ENCODE results near the gene TAOK1. TPM values are rescaled to one million over a fixed set of nuclear protein-coding genes. Genes with fewer than 3 reads are reported as not detected.

The TAOK1 gene
- total and polyA plus RNA-seq, 2 of the 13 experiments (the other 11 are each of a cell fraction or from before 2014, with no cell fraction given), result 14.1 to 23.0 TPM

DNA sequence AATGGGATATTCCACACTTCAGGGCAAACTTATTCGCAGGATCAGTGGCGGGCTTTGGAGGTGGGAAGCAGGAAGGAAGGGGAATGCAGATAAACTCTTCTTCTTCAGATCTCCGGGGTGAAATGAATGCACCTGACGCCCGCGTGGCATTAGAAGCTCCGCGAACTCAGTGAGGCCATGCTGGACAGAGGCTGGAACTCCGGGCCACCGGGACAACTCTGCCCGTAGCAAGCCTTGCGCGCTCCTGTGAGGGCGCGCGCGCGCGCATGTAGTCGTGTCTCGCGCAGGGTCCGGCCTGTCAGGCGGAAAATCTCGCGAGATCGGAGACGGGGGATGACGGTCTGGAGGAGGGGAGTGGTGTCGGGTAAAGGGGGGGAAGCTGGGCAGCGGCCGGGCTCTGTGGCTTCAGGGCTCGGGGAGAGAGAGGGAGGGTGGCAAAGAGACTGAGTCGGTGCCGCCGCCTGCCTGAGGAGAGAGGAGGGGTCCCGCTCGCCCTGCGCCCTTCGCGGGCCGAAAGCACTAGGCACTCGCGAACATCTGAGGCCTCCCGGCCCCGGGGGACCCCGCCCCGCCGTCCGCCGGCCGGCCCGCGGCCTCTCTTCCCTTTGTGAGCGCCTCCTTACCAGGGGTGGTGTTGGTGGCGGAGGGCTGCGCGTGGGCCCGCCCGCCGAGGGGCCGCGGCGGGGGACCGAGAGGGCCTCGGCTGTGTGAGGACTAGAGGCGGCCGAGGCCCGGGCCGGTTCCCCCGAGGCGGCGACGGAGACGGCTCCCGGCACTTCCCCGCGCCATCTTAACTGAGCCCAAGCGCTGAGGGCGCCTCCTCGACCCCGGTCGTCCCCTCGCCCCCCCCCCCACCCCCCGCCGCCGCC is at the start of gene TAOK1 (continued):
- TF ChIP-seq, protein P1, sequence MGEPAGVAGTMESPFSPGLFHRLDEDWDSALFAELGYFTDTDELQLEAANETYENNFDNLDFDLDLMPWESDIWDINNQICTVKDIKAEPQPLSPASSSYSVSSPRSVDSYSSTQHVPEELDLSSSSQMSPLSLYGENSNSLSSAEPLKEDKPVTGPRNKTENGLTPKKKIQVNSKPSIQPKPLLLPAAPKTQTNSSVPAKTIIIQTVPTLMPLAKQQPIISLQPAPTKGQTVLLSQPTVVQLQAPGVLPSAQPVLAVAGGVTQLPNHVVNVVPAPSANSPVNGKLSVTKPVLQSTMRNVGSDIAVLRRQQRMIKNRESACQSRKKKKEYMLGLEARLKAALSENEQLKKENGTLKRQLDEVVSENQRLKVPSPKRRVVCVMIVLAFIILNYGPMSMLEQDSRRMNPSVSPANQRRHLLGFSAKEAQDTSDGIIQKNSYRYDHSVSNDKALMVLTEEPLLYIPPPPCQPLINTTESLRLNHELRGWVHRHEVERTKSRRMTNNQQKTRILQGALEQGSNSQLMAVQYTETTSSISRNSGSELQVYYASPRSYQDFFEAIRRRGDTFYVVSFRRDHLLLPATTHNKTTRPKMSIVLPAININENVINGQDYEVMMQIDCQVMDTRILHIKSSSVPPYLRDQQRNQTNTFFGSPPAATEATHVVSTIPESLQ (CRISPR knock-in tag; conservative IDR thresholded peaks at IDR 0.05), result no peak; the same call in 1 of the 2 replicates
- TF ChIP-seq ISL2 (CRISPR knock-in tag; IDR thresholded peaks at IDR 0.05) (peak; percentile 48; the same call in 1 of the 2 replicates), PHF8 (CRISPR knock-in tag; IDR thresholded peaks at IDR 0.05) (peak; percentile 86), CENPT (CRISPR knock-in tag; IDR thresholded peaks at IDR 0.05; ENCODE audit: low read depth) (no peak), HMG20B (CRISPR knock-in tag; conservative IDR thresholded peaks at IDR 0.05) (no peak), WIZ (CRISPR knock-in tag; IDR thresholded peaks at IDR 0.05) (no peak), TOPORS (CRISPR knock-in tag; IDR thresholded peaks at IDR 0.05) (0 out of 2 replicates have a peak, but pooled peaks have one; percentile 41), ZBTB21 (CRISPR knock-in tag; IDR thresholded peaks at IDR 0.05) (no peak), ZNF563 (CRISPR knock-in tag; IDR thresholded peaks at IDR 0.05) (peak; percentile 68), JUNB (CRISPR knock-in tag; IDR thresholded peaks at IDR 0.05; ENCODE audit: borderline replicate concordance) (no peak; the same call in 1 of the 2 replicates)
- TF ChIP-seq, protein P2, sequence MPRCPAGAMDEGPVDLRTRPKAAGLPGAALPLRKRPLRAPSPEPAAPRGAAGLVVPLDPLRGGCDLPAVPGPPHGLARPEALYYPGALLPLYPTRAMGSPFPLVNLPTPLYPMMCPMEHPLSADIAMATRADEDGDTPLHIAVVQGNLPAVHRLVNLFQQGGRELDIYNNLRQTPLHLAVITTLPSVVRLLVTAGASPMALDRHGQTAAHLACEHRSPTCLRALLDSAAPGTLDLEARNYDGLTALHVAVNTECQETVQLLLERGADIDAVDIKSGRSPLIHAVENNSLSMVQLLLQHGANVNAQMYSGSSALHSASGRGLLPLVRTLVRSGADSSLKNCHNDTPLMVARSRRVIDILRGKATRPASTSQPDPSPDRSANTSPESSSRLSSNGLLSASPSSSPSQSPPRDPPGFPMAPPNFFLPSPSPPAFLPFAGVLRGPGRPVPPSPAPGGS (CRISPR knock-in tag; IDR thresholded peaks at IDR 0.05), result peak; percentile 91
- TF ChIP-seq, protein P3, sequence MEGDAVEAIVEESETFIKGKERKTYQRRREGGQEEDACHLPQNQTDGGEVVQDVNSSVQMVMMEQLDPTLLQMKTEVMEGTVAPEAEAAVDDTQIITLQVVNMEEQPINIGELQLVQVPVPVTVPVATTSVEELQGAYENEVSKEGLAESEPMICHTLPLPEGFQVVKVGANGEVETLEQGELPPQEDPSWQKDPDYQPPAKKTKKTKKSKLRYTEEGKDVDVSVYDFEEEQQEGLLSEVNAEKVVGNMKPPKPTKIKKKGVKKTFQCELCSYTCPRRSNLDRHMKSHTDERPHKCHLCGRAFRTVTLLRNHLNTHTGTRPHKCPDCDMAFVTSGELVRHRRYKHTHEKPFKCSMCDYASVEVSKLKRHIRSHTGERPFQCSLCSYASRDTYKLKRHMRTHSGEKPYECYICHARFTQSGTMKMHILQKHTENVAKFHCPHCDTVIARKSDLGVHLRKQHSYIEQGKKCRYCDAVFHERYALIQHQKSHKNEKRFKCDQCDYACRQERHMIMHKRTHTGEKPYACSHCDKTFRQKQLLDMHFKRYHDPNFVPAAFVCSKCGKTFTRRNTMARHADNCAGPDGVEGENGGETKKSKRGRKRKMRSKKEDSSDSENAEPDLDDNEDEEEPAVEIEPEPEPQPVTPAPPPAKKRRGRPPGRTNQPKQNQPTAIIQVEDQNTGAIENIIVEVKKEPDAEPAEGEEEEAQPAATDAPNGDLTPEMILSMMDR (CRISPR knock-in tag; IDR thresholded peaks at IDR 0.05), result no peak
- TF ChIP-seq, protein P4, sequence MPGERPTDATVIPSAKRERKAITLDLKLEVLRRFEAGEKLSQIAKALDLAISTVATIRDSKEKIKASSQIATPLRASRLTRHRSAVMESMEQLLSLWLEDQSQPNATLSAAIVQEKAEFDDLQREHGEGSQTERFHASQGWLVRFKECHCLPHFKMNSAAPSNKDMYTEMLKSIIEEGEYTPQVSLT (CRISPR knock-in tag; IDR thresholded peaks at IDR 0.05; ENCODE audit: borderline replicate concordance, low read depth), result no peak
- TF ChIP-seq, protein P5, sequence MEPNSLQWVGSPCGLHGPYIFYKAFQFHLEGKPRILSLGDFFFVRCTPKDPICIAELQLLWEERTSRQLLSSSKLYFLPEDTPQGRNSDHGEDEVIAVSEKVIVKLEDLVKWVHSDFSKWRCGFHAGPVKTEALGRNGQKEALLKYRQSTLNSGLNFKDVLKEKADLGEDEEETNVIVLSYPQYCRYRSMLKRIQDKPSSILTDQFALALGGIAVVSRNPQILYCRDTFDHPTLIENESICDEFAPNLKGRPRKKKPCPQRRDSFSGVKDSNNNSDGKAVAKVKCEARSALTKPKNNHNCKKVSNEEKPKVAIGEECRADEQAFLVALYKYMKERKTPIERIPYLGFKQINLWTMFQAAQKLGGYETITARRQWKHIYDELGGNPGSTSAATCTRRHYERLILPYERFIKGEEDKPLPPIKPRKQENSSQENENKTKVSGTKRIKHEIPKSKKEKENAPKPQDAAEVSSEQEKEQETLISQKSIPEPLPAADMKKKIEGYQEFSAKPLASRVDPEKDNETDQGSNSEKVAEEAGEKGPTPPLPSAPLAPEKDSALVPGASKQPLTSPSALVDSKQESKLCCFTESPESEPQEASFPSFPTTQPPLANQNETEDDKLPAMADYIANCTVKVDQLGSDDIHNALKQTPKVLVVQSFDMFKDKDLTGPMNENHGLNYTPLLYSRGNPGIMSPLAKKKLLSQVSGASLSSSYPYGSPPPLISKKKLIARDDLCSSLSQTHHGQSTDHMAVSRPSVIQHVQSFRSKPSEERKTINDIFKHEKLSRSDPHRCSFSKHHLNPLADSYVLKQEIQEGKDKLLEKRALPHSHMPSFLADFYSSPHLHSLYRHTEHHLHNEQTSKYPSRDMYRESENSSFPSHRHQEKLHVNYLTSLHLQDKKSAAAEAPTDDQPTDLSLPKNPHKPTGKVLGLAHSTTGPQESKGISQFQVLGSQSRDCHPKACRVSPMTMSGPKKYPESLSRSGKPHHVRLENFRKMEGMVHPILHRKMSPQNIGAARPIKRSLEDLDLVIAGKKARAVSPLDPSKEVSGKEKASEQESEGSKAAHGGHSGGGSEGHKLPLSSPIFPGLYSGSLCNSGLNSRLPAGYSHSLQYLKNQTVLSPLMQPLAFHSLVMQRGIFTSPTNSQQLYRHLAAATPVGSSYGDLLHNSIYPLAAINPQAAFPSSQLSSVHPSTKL (CRISPR knock-in tag; IDR thresholded peaks at IDR 0.05), result peak; percentile 22; the same call in 1 of the 2 replicates
- TF ChIP-seq, protein P6, sequence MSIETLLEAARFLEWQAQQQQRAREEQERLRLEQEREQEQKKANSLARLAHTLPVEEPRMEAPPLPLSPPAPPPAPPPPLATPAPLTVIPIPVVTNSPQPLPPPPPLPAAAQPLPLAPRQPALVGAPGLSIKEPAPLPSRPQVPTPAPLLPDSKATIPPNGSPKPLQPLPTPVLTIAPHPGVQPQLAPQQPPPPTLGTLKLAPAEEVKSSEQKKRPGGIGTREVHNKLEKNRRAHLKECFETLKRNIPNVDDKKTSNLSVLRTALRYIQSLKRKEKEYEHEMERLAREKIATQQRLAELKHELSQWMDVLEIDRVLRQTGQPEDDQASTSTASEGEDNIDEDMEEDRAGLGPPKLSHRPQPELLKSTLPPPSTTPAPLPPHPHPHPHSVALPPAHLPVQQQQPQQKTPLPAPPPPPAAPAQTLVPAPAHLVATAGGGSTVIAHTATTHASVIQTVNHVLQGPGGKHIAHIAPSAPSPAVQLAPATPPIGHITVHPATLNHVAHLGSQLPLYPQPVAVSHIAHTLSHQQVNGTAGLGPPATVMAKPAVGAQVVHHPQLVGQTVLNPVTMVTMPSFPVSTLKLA (IDR thresholded peaks at IDR 0.05), result peak; percentile 76
- TF ChIP-seq, protein P7, sequence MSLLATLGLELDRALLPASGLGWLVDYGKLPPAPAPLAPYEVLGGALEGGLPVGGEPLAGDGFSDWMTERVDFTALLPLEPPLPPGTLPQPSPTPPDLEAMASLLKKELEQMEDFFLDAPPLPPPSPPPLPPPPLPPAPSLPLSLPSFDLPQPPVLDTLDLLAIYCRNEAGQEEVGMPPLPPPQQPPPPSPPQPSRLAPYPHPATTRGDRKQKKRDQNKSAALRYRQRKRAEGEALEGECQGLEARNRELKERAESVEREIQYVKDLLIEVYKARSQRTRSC (CRISPR knock-in tag; IDR thresholded peaks at IDR 0.05; ENCODE audit: low read depth), result no peak

All from HepG2 (cell line).